ENCODE results near the gene TMEM179. TPM values are rescaled to one million over a fixed set of nuclear protein-coding genes. Genes with fewer than 3 reads are reported as not detected.

Gene TMEM179
- total RNA-seq, 2 donors from 2014 or later, result 1.4 to 6.0 TPM

DNA sequence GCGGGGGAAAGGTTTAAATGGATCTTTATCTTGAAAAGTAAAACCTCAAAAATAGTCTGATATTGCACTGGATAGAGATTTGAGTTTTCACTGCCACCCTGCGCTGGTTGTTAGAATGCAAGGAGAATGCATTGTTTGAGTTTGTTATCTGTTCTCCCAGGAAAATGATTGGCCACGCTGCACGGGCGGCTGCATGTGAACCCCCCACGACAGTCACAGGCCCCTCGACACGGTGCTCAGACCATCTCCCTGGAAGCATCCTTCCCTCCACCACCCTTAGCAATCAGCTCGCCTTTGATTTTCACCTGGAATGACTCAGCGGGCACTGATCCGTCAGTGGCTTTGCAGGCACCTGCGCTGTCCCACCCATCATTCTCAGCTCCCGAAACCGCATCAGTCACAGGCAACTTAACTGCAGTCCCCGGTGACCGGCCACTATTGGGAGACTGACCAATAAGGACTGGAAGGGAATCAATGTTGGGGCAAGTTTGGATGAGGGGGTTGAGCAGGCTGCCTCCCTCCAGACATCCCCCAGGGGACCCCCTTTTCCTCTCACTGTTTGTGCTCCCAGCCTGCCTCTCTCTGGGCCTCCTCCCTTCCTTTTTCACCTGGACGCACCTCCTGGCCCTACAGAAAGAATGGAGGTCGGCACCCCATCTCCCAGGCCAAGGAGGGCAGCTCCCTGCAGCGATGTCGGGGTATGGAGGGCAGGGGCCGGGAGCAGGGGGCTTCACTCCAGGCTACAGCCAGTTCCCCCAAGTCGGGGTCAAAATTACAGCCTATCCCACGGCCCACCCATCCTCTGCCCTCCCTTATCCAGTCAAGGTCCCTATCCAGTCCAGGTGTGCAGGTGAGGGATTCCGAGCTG is 53.5 kb downstream of the TMEM179 start:
- no peaks in the 10 kb centered on the region for H3K4me1 ChIP-seq (replicated peaks)
- no peak for DNase-seq (ENCODE audit: low spot score)
- peaks cover 10% of the 10 kb centered on the region for H3K27me3 ChIP-seq (replicated peaks; ENCODE audit: insufficient read depth)
- no peak overlapping the region for H3K4me3 ChIP-seq
- intact Hi-C loops (cut with DNase I), result no loop called here
- H3K9me3 ChIP-seq, result no peaks in the 10 kb centered on the region
- WGBS, result 70% methylated on average over 24 of the region's 24 CpGs
- no peak overlapping the region for H3K27ac ChIP-seq
- no peaks in the 10 kb centered on the region for H3K36me3 ChIP-seq
- TF ChIP-seq, protein P1, sequence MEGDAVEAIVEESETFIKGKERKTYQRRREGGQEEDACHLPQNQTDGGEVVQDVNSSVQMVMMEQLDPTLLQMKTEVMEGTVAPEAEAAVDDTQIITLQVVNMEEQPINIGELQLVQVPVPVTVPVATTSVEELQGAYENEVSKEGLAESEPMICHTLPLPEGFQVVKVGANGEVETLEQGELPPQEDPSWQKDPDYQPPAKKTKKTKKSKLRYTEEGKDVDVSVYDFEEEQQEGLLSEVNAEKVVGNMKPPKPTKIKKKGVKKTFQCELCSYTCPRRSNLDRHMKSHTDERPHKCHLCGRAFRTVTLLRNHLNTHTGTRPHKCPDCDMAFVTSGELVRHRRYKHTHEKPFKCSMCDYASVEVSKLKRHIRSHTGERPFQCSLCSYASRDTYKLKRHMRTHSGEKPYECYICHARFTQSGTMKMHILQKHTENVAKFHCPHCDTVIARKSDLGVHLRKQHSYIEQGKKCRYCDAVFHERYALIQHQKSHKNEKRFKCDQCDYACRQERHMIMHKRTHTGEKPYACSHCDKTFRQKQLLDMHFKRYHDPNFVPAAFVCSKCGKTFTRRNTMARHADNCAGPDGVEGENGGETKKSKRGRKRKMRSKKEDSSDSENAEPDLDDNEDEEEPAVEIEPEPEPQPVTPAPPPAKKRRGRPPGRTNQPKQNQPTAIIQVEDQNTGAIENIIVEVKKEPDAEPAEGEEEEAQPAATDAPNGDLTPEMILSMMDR (IDR thresholded peaks at IDR 0.05), result no peak
- no peak for TF ChIP-seq POLR2AphosphoS5 (IDR thresholded peaks at IDR 0.05)
- no peak for TF ChIP-seq POLR2A (IDR thresholded peaks at IDR 0.05)

DNA sequence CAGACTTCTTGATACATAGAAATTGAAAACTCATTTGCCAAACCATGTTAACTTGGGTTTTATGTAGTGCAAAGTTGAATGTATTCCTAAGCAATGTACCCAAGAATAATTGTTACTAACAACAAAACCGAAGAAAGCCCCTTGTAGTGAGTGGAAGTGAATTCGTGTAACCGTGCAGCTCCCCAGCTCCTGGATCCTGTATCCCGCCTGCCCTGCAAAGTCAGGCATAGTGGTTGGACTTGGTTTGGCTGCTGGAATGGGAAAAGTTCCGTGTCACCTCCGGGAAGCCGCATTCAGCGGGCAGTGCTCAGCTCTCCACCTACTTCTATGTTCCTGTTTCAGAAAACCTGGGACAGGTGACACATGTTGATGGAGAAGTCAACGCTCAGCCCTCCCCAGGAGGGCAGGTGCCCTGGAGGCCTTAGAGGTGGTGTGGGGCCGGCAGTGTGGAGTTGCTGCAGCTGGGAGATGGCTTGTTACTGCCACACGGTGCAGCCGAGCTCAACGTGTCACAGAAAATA is 54.2 kb downstream of the TMEM179 start:
- Histone ChIP-seq H3K27ac (no peak overlapping the region), H3K36me3 (no peaks in the 10 kb centered on the region), H3K27me3 (replicated peaks; ENCODE audit: insufficient read depth) (peaks cover 17% of the 10 kb centered on the region), H3K4me3 (no peak overlapping the region), H3K4me1 (replicated peaks) (no peaks in the 10 kb centered on the region), H3K9me3 (no peaks in the 10 kb centered on the region)
- intact Hi-C loops (cut with DNase I), result no loop called here
- TF ChIP-seq, protein P1 (IDR thresholded peaks at IDR 0.05), result no peak
- no peak for TF ChIP-seq POLR2A (IDR thresholded peaks at IDR 0.05)
- TF ChIP-seq POLR2AphosphoS5 (IDR thresholded peaks at IDR 0.05), result no peak
- no peak for DNase-seq (ENCODE audit: low spot score)
- 78% methylated on average over 13 of the region's 13 CpGs for WGBS

DNA sequence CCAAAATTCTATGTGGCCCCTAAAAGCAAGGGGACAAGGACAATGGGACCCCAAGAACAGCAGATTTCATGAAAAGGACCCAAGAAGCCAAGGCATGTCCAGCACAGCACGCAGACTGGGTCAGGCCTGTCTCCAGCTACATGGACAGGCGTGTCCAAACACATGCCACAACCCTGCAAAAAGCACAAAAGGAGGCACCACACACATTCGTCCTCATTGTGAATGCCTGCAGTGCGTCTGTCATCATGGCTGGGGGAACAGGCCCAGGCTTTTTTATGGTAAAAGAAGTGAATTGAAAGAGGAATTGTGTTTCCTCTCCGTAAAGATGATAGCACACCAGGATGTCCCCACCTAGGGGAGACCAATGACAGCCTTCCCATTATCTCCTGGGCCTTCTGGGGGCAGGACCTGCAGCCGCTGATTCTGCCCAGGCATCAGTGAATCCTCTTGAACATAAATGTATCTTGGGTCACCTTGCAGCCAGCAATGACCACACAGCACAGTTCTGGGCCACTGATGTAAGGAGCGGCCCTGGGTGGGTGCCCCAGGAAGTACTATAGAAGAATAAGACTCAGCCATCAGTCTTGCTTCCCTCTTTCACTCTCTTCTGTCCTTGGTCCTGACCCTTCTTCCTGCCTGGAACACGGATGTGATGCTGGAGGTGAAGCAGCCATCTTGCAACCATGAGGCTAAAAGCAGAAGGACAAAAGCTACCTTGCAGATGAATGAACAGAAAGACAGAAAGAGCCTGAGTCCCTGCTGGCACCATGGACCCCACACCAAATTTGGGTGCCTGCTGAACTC is 54.8 kb downstream of the TMEM179 start:
- H3K36me3 ChIP-seq, result no peaks in the 10 kb centered on the region
- intact Hi-C loops (cut with DNase I), result no loop called here
- no peaks in the 10 kb centered on the region for H3K4me1 ChIP-seq (replicated peaks)
- no peak overlapping the region for H3K4me3 ChIP-seq
- DNase-seq (ENCODE audit: low spot score), result no peak
- H3K27me3 ChIP-seq (replicated peaks; ENCODE audit: insufficient read depth), result peaks cover 17% of the 10 kb centered on the region
- H3K9me3 ChIP-seq, result no peaks in the 10 kb centered on the region
- TF ChIP-seq POLR2AphosphoS5 (IDR thresholded peaks at IDR 0.05) (no peak), POLR2A (IDR thresholded peaks at IDR 0.05) (no peak)
- TF ChIP-seq, protein P1 (IDR thresholded peaks at IDR 0.05), result no peak
- WGBS, result 76% methylated on average over 8 of the region's 8 CpGs
- no peak overlapping the region for H3K27ac ChIP-seq

DNA sequence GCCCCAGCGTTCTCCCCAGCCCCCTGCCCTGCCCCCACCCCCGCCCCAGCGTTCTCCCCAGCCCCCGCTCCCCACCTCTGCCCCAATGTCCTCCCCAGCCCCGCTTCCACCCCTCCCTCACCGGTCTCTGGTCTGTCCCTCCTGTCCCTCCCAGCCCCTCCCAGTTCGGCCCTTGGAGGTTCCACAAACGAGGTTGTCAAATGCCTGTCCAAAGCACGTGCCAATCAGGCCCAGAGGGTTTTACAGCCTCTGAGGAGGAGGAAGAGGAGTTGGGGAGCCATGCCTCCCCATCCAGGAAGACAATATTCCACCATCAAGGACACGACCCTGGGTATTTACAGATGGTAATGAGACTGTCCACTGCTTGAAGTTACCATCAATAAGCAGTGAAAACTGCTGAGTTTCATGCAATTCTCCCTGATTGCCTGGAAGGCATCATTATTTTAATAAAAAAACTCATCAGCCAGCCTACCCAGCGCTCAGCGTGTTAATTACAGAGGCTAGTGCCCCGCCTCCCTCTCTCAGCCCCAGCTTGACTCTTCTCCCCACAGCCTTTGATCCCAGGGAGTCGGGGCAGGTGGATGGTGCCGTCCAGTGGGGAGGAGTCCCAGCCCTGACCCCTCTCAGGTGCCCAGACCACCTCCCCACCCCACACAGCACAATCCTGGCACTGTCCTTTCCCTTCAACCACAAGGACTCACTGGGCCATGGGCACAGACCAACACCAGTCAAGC is 55.6 kb downstream of the TMEM179 start:
- no peak overlapping the region for H3K4me3 ChIP-seq
- no peak for DNase-seq (ENCODE audit: low spot score)
- H3K27ac ChIP-seq, result no peak overlapping the region
- no peak for TF ChIP-seq POLR2AphosphoS5 (IDR thresholded peaks at IDR 0.05)
- TF ChIP-seq, protein P1 (IDR thresholded peaks at IDR 0.05), result no peak
- TF ChIP-seq POLR2A (IDR thresholded peaks at IDR 0.05), result no peak
- 42% methylated on average over 11 of the region's 15 CpGs for WGBS
- intact Hi-C loops (cut with DNase I), result no loop called here
- no peaks in the 10 kb centered on the region for H3K4me1 ChIP-seq (replicated peaks)
- H3K27me3 ChIP-seq (replicated peaks; ENCODE audit: insufficient read depth), result peaks cover 17% of the 10 kb centered on the region
- H3K9me3 ChIP-seq, result no peaks in the 10 kb centered on the region
- H3K36me3 ChIP-seq, result no peaks in the 10 kb centered on the region
